ENCODE results near the gene GALNT3.

GRCh38 chr2:165779706-165780105 lies 14.3 kb downstream of the GALNT3 start:
- no peak for TF ChIP-seq CTCF (conservative IDR thresholded peaks at IDR 0.05 in 1 of 2, IDR thresholded peaks at IDR 0.05 in 1 of 2; ENCODE audit: low read depth in 1 of 2, low read length in 2 of 2)
- no peak for TF ChIP-seq EZH2 (IDR thresholded peaks at IDR 0.05; ENCODE audit: low read length, missing control alignments)
